ENCODE results near the gene HOXA9.
A peak's percentile ranks its signal among the peaks of the same experiment; 100 is the strongest.

DNA sequence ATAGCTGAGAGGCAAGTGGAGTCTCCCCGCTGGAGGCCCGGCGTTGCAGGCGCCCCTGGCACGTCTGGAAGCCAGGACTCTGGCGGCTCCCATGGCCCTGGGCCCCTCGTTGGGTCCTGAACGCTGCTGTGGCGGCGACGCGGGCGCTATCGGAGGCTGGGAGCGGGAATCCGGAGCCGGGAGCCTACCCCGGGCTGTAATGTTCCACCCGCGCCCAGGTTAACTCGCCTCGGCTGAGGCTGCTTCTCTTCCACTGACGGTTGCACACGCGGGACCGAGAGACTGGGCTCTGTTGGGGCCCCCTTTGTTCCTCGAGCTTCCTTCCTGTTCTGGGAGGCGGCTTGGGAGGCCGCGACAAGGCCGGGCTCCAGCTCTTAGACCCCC lies 20.6 kb downstream of the HOXA9 start:
- TF ChIP-seq CTCF (conservative IDR thresholded peaks at IDR 0.05; ENCODE audit: low read depth, low read length) (no peak), POLR2A (IDR thresholded peaks at IDR 0.05; ENCODE audit: low read depth, low read length) (peak; percentile 18), RFX5 (IDR thresholded peaks at IDR 0.05; ENCODE audit: low read depth, low read length) (no peak), RCOR1 (IDR thresholded peaks at IDR 0.05; ENCODE audit: insufficient replicate concordance, low read length) (no peak), MXI1 (IDR thresholded peaks at IDR 0.05; ENCODE audit: borderline replicate concordance, low read depth, low read length) (no peak), SMC3 (IDR thresholded peaks at IDR 0.05; ENCODE audit: low read depth, low read length) (no peak), RAD21 (IDR thresholded peaks at IDR 0.05; ENCODE audit: low read length) (no peak), FOS (IDR thresholded peaks at IDR 0.05; ENCODE audit: low read depth, low read length) (no peak), BHLHE40 (IDR thresholded peaks at IDR 0.05; ENCODE audit: low read depth, low read length) (no peak)
- TF ChIP-seq, protein P1, sequence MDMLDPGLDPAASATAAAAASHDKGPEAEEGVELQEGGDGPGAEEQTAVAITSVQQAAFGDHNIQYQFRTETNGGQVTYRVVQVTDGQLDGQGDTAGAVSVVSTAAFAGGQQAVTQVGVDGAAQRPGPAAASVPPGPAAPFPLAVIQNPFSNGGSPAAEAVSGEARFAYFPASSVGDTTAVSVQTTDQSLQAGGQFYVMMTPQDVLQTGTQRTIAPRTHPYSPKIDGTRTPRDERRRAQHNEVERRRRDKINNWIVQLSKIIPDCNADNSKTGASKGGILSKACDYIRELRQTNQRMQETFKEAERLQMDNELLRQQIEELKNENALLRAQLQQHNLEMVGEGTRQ (IDR thresholded peaks at IDR 0.05; ENCODE audit: low read depth, low read length) = no peak
- TF ChIP-seq, protein P2, sequence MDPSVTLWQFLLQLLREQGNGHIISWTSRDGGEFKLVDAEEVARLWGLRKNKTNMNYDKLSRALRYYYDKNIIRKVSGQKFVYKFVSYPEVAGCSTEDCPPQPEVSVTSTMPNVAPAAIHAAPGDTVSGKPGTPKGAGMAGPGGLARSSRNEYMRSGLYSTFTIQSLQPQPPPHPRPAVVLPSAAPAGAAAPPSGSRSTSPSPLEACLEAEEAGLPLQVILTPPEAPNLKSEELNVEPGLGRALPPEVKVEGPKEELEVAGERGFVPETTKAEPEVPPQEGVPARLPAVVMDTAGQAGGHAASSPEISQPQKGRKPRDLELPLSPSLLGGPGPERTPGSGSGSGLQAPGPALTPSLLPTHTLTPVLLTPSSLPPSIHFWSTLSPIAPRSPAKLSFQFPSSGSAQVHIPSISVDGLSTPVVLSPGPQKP (IDR thresholded peaks at IDR 0.05; ENCODE audit: borderline replicate concordance, low read depth, low read length) = no peak

Measured in IMR-90 (cell line).